Kidney capillary endothelial cell (primary cell): ENCODE results near the gene PARD3B.

Experiments used
- DNase-seq: peaks from one replicate; pipeline ENCODE4 v3.0.0-alpha.2; 2018; ENCODE audit warnings: low spot score

Gene PARD3B

GRCh38 chr2:205511641-205512040 lies 966.4 kb downstream of the PARD3B start:
- DNase-seq, result no peak

DNA sequence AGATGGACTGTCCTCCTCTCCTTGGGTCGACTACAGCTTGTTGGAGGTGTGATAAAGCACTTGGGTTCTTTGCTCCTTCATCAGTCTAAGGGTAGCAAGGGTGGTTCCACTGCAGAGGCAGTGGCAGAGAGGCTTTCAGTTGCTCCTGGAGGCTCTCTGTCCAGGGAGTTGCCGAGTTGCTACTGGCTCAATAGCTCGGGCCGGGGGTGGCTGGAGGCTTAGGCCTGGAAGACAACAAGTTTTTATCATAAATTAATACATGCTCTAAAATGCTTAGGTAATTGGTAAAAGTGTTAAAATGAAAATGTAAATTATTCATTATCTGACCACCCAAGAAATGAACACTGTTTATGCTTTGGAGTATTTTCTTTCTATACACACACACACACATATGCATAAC lies 975.0 kb downstream of the PARD3B start:
- DNase-seq, result no peak

- no peak for DNase-seq
These were observed 979.4 kb downstream of the PARD3B start for GRCh38 chr2:205524656-205525055.

DNA sequence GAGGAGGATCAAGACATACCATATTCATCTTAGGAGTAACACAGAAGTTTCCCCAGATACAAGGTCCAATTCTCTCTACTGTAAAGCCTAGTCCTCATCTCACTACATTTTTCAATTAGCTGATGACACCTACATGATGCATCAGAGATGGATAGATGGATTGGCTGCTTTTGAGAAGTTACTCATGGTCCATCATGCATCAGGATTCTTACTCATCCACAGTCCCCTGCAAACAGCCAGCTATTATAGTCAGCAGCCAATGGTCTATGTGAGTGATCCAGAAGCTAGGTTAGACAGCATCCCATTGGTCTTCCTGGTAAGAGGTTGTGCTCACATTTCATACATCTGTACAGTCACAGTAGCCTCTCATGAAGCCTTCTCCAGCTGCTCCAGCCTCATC lies 982.5 kb downstream of the PARD3B start:
- no peak for DNase-seq

GRCh38 chr2:205531072-205531471 lies 985.8 kb downstream of the PARD3B start:
- DNase-seq, result no peak

- no peak for DNase-seq
These were observed 986.3 kb downstream of the PARD3B start for GRCh38 chr2:205531489-205532148.

DNA sequence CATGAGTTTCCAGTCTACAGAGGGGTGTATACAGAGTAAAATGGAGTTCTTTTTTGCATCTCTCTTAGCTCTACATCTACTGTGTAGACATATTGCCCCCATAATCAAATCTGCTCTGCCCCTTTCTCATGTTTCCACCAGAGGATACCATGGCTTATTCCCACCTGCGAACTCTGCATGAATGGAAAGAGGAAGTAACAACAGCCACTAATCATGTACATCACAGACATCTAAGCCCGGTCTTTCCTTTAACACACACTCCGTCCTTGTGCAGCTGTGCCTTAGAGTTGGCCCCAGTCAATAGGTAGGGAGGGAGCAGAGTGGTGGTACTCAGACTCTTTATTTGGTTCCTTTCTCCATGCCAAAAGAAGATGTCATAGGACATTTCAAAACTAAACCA lies 989.7 kb downstream of the PARD3B start:
- no peak for DNase-seq

DNA sequence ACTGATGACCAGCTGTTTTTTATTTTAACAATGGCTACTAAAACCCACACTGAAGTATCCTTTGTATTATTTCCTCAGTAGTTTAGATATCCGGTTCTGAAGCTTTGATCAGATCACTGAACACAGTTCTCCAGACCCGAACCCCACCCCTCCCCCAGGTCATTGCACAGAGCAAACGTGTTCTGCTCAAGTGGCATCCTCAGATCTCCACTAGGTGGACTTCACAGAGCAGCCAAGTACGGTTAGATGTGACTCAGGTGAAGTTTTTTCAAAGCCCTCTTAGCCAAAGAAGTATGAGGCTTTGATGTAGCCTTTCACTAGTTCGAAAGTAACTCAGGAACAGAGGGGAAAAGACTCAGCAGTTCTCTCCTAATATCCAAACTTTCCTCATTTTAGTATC lies 994.3 kb downstream of the PARD3B start:
- no peak for DNase-seq

- no peak for DNase-seq
These were observed 994.8 kb downstream of the PARD3B start for GRCh38 chr2:205540036-205540435.

DNA sequence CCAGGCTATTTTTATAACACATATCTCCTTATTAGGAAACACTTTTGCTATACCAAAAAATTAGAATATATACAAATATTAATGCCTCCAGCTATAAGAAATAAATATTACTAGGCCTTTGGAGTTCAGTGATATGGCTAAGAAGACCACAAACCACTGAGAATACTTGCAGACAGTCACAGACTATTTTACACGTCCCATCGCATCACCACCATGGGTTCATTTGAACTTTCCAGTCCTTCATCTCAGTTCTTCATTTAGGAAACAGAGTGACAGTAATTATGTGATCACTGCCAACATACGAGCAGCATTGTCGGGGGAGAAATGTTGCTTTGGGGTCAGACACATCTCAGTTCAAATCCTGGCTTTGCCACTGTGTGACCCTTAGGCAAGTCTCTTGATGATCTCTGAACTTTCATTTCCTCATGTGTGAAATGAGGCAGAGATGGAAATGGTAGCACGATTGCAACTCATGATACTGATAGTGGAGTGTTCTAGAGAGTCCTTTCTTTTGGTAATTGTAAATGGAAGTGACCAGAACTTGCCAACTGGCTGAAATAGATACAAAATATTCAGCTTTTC lies 998.1 kb downstream of the PARD3B start:
- no peak for DNase-seq

- DNase-seq, result no peak
These were observed 998.8 kb downstream of the PARD3B start for GRCh38 chr2:205543937-205544702.

GRCh38 chr2:205545971-205546816 lies 1000.9 kb downstream of the PARD3B start:
- no peak for DNase-seq

GRCh38 chr2:205555566-205556230 lies 1010.4 kb downstream of the PARD3B start:
- DNase-seq, result no peak

GRCh38 chr2:205556357-205556756 lies 1011.1 kb downstream of the PARD3B start:
- no peak for DNase-seq

GRCh38 chr2:205556841-205557539 lies 1011.7 kb downstream of the PARD3B start:
- DNase-seq, result no peak

DNA sequence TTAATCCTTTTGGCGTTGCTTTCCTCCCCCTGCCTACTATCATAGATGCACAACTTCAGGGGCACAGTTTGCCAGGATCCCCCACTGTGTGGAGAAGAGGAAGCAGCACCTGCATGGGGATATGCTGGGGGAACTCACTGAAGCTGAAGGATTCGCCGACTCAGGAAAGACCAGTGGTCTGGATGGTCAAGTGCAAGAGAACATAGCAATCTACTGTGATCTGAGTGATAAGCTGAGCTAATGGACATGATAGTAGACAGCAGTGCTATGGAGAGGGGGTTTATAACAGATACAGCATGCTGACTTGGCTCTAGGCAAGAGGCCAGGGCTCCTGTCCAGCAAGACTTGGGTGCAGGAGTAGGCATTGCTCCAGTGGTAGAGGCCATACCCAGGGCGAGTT lies 1012.6 kb downstream of the PARD3B start:
- DNase-seq, result no peak

DNA sequence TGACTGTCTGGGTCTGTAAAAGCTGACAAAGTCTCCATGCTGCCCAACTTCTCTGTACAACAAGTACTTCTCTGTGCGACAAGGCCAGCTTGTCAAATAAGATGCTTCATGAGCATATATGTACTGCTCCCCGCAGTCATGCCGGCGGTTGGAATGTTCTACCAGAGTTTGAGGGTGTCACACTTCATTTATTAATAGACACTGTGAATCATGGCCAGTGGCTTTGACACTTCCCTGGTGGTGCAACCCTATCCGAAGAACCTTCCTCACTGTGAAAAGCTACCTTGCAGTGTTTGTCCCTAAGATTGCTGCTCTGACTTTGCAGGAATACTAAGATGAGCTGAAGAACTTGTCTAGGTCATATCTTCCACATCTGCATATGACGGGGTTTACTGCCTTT lies 1016.2 kb downstream of the PARD3B start:
- no peak for DNase-seq

GRCh38 chr2:205563646-205564045 lies 1018.4 kb downstream of the PARD3B start:
- no peak for DNase-seq

GRCh38 chr2:205564346-205565141 lies 1019.3 kb downstream of the PARD3B start:
- DNase-seq, result no peak

DNA sequence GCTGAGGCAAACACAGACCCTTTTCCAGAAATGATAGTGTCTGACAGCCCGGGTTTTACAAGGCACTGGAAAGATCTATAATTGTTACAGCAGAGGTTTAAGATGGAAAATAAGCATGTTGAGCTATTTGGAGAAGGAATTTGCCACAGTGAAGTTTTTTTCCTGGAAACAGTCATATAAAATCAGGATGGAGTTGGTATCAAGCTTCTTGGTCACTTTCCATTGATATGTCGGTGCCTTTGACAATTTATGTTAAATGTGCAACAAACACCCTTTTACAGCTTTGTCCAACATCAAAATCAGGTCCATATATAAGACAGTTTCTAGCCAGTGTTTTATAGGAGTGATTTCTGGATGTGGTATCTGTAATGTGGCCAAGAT lies 1019.9 kb downstream of the PARD3B start:
- no peak for DNase-seq
